ENCODE results near the gene MOXD1.

MOXD1 gene

DNA sequence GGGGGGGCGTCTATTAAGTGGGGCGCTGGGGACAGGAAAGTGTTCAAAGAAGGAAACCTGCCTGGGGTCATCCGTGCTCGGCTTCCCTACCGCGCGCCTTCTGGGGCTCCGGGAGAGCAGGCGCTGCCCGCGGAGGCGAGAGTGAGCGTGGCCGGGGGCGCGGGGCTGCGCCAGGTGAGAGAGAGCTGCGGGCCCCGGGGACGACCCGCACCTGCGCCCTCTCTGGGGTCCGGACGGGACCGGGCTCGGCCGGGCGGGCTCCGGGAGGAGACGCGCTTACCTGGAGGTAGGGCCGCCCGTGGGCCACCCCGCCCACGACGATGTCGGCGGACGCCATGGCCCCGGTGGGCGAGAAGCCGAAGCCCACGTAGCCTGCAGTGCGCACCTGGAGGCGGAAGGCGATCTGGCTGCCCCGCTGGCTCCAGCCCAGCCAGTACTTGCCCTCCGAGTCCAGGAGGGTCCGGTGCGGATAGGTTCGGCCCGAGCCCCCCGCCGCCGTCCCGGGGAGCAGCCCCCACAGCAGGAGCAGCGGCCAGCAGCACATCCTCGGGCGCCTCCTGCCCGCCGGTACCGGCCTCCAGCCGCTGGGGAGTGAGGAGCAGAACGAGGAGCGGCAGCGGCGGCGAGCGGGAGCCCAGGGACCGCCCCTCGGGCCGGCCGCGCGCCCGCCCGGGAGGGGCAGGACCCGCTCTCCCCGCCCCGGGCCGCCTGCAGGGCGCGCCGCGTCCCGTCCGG lies at the start of gene MOXD1:
Gene MOXD1 (minus strand): TSS at position 593 of the 735 bp plus-strand sequence. CDS start 49 bp downstream, at position 544.
- no peak for DNase-seq

DNA sequence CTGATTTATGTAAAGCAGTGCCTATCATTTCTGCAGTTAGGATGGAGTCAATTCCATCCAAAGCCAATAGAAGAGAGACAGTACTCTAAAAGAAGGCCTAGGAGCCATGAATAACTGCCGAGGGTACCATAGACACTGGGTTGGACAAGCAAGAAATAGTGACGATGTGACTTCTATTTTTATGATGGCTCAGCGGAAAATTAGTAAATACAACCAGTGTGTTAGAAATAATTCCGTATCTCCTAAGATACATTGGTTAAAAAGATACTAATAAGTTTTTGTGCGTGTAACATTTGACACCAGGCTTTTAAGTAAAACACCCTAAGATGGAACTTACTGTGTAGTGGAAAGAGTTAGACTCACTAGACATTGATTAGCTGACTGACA lies 45.6 kb upstream of the MOXD1 start:
- DNase-seq = no peak

DNA sequence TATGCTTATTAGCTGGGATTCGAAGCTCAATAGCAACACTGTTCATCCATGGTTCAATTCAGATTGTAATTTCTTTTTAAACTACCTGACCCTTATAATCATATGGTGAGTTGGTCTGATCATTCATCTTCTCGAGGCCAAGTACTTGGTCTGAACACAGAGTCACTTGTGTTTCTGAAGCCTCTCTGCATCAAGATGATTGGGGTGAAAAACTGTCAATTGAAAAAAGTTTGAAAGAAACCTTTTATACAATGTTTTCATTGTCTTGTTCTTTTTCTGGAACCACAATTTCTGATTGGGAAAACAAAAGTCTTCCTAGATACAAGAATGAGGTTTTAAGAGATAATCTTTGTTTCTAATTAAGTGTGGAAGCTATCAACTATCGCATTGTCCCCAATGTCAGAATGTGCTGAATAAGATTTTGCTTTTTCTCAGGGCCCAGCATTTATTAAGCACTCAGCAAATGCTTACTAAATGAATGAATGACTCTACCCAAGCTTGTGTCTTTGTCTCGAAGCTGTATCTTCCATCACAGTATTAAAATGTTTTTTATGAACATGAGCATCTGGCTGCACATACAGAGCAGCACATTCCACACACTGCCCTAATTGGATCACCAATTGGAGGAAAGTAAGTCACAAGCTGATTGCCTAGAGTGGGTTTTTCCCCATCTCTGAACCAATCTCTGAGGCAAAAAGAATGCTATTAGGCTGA lies 45.0 kb upstream of the MOXD1 start:
- no peak for DNase-seq

DNA sequence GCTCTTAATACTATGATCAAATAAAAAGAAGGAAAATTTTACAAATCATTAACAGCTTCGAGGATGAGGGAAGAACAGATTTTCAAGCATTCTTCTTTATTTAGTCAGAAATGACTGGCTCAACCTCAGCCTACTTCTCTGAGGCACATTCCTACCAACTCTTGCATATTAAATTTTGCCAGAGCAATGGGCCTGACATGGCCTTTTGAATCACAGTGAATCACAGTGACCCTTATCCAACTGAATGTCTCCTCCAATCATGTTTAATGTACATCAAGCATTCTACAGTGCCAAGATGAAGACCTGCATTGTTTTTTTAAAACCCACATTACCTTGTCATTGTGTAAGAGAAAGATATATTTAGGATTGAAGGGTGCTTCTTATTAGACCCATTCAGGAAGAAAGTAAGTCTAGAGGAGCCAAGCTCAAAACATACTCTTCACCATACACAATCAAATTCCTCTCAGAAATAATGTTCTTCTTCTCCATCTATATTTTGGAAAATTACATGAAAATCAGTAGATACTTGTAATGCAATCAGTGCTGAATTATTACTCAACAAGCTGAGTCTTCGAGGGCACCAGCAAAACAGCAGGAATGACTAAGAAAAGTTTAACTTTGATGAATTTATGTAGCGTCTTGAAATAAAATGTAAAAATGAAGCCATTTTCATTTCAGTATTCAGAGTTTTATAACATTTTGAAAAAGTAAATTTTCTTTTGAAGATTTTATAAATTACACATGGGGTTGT lies 44.1 kb upstream of the MOXD1 start:
- DNase-seq = no peak

DNA sequence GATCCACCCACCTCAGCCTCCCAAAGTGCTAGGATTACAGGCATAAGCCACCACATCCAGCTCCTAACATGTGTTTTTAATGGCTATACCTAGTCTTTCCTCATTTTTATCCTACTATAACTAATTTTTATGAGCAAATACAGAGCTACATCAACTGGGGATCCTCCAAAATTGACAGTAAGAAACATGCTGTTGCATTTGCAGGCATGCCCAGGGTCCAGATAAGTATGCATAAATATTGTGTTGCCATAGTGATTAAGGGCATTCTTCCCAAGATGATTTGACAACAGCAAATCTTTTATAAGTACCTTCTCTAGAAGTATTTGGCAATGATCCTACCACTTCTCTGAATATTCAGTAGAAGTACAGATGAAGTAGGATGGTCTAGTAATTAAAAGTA lies 41.9 kb upstream of the MOXD1 start:
- no peak for DNase-seq

DNA sequence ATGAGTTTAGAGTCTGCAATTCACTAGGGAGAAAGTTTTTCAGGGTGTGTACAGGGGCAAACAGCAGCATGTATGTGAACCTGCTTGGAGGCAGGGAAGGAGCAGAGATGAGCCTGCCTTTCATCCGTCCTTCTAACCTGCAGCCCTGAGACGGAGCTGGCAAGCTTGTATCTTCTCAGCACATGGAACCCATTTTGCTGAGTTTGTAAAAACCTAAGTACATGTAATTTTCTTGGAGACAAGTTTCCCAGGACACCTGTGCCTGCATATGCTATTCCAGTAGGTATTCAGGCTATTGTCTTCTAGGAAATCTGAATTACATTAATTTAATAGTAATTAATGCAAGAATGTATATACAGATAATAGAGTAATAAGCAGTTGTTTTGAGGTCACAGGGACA lies 28.8 kb upstream of the MOXD1 start:
- DNase-seq = no peak

DNA sequence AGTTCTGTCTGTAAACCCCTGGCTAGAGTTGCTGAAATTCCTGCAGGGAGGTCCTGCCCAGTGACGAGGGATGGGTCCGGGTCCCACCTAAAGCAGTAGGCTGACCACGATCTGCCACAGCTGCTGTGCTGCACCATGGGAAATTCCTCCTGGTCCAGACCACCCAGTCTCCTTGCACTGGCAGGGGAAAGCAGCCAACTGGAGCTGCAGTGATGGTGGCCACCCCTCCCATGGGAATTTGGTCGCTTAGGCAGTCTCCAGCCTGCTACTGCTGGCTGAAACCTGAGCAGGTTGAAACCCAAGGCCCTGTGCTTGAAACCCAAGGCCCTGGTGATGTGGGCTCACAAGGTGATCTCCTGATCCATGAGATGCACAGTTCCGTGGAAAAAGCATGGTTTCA lies 23.9 kb upstream of the MOXD1 start:
- DNase-seq = no peak

DNA sequence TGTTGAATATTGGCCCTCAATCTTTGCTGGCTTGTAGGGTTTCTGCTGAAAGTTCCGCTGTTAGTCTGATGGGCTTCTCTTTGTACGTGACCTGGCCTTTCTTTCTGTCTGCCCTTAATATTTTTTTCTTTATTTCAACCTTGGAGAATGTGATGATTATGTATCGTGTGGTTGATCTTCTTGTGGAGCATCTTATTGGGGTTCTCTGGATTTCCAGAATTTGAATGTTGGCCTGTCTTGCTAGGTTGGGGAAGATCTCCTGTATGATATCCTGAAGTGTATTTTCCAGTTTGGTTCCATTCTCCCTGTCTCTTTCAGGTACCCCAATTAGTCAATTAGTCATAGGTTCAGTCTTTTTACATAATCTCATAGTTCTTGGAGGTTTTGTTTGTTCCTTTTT lies 22.6 kb upstream of the MOXD1 start:
- DNase-seq = no peak

DNA sequence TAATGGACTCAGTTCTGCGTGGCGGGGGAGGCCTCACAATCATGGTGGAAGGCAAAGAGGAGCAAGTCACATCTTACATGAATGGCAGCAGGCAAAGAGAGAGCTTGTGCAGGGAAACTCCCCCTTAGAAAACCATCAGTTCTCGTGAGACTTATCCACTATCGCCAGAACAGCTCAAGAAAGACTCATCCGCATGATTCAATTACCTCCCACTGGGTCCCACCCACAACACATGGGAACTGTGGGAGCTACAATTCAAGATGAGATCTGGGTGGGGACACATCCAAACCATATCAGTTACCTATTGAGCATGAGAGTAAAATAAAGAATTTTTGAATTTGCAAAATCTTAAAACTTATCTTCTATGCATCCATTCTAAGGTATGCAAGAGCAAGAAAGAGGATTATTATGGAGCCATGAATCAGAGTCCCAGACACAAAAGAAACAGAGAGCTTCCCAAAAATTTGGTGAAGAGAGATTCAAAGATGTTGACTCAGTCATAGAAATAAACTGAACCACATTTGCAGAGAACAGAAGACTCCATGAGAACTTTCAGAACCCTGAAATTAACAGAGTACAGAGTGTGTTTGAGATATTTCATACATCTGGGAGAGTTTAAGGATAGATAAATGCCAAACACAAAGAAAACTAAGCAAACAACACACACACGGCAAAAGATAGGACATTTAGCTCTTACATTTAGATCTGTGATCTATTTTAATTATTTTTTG lies 17.1 kb upstream of the MOXD1 start:
- DNase-seq = no peak

DNA sequence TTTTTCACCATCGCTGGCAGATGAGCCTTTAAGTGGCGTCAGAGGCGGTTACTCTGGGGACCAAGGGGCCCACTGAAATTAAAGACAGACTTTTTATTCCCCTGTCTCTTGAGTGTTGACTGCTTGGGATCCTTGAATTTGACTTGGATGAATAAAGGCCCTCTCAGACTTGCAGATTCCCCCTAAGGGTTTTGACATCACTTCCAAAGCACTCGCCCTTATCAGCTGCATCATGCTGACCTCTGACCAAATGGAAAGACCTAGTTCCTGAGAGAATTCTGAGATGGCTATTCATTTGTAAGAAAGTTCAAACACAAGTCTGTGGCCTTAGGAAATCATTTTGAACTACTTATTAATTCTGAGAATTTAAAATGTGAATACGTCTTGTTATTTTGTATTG lies 13.5 kb upstream of the MOXD1 start:
- DNase-seq = no peak

DNA sequence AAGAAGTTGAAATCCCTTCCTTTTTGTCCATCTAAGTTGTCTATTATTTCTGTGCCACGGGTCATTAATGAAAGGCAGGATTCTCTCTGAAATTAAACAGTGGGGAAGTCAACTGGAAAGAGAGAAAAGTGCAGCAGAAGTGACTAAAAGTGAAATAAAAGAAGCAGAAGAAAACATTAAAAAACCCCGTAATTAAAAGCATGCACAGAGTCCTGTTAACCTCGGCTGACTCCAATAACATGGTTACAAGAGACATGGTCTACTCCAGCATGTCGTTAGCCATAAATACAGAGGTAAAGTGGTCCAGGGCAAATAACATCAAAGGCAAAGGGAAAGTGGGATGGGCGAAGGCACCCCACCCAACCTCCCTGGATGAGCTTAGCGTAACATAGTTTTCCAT lies 13.0 kb upstream of the MOXD1 start:
- DNase-seq = no peak

DNA sequence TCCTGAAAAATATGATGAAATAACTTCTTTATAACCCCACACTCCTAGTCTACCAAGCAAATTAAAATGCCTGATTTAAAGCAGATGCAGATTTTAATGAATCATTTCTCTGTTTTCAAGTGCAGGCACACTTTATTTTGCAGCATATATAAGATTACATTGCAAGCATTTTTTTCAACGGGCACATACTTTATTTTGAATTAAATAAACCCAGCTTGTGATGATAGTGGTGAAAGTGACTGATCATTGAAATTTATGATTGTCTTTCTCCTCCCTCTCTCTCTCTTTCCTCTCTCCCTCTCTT lies 12.2 kb upstream of the MOXD1 start:
- no peak for DNase-seq

DNA sequence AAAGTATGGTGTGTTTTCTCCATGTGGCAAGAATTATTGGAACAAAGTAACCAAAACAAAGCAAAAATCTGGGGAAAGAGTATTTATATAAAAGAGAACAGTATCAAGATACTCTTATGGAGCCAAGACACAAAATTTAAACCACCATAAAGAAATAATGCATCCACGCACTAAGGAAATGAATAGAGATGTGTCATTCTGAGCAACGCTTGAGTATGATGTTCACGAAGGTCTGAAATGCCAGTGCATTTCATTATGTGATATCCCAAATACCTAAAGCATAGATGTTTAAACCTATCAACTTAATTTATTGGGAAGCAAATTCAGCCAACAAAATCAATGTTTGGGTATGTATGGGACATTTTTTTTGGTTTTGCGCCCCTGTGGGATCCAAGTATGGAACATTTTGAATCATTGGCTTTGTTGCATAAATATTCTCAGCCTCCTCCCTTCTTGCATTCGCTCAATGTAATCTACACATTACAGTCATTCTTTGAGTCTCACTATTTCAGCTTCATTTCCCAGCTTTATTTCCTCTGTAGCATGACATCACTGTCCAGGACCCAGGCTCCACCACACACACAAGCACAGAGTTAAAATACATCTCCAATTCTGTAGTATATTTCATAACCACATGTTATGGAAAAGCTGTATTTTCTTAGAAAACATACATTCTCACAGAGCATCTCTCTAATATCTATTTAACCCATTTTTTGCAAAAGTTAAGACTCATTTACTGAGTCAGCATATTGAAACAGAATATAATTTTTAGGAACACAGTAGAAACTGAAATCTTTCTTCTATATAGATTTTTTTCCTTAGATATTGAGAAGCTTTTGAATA lies 11.6 kb upstream of the MOXD1 start:
- no peak for DNase-seq

DNA sequence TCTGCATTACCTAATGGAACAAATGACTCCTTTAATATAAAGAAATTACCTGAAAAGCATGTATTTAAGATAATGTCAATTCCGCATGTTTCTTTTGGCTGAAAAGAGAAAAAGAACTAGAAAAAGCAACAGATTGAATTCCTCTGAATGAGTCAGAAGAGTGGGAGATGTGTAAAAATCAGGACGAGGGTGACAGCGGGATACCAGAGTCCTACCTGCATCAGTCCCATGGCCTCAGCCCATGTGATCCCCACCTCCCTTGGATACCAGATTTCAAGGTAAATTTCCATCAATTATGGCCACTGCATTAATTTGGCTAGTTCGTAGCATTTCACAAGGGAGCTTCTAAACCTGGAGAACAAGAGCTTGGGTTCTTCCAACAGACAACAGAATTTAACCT lies 10.0 kb upstream of the MOXD1 start:
- no peak for DNase-seq

DNA sequence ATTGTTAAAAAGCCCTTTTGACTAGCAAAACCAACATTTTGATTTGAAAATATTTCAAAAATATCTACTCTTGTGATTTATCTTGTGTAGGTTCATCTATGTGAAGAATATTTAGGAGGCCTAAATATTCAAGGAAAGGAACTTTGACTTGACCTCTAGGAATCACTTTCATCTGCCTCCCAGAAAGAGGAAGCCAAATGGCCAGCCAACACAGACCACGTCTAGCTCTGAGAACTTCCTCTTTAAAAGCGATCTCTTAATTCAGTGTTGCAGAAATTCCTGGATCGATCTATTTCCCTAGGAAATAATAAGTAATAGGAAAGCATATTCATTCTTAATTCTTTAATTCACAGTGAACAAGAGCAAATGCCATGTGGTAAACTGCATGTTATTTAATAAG lies 9.6 kb upstream of the MOXD1 start:
- DNase-seq = no peak

DNA sequence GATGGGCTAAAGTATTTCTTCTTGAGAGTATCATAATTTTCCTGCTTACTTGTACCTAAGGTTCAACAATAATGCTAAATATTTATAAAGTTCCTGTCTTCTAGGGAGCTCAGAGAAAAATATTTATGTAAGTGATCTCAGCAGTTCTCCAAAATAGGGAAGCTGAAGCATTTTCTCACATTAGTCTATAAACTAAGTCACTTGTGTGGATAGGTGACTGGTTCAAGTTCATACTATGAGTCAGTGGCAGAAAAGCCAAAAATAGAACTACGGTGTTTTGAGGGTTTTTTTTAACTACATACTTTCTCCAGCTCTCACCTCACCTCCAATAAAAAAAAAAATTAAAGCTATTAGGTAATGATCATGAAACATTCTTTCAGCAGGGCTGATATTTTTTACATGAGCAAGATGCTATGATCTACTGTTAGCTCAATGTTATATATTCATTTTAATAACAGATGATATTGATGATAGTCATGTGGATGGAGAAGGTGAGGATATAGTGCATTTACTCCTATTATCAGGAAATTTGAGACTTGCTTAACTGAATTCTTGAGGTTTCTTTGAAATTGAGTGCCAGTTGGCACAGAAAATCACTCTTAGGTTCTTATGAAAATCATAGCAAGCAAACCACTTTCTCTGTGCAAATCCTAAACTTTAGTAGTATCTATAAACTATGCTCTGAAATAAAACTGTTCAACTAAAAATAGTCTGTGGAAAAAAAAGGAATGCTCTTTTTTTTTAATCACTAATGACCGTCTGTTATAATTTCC lies 4.1 kb upstream of the MOXD1 start:
- DNase-seq = no peak

DNA sequence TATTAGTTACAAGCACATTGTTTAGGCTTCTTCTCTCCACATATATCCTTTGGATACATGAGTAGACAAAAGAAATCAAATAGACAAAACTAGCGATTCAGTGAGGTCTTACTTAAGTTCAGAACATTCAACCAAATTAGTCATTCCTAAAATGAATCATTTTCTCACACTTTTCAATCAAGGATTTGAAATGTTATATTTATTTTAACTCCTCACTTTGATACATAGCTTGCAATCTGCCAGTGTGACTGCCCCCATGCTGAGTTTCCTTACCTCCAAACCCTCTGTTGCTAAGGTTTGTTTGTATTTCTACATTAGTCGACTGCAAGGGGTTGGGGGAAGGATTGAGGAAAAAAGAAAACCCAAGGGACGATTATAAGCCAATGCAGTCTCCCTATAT lies 3.5 kb upstream of the MOXD1 start:
- no peak for DNase-seq

DNA sequence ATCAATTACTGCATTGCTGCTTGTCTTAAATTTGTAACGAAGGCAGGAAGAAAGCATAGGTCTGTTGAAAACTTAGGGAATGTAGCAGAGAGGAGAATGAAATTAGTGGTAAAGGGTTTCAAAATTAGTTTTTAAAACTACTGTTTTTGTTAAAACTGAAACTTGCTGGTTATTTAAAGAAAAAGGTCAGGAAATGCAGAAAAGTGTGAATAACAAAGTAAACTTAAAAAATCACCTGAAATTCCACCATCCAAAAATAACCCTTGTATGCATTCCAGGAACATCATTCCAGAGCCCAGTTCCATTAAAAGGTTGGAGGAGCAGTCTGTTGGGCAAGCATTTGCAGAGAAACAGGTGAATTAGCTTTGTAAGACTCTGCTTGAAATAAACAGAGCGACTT lies 3.1 kb upstream of the MOXD1 start:
- DNase-seq = no peak

DNA sequence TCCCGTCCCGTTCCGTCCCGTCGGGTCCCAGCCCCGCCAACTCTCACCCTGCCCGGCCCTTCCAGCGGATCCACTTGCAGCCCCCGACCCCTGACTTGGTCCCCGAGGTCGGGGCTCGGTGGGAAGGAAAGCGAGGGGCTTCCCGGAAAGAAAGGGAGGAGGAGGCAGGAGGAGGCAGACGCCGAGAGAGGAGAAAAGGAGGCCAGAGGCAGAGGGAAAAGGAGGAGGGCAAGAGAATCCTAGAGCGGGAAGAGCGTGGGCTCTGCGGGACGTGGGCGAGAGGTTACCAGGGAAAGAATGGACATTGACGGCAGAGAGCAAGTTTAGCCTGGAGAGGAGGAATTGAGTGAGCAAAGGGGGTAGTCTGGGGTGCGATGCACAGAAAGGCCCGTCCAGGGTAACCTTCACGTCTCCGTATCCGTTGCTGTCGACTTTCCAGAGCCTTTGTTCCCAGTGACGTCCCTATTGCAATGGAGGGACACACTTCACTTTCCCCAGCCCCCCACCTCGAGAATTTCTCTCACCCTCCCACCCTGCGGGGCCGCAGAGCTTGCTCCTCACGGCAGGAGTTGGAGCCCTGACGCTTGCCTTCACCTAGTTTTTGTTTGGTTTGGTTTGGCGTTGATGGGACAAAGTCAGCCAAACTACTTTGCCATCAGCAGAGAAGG lies 477 bp upstream of the MOXD1 start:
- no peak for DNase-seq

DNA sequence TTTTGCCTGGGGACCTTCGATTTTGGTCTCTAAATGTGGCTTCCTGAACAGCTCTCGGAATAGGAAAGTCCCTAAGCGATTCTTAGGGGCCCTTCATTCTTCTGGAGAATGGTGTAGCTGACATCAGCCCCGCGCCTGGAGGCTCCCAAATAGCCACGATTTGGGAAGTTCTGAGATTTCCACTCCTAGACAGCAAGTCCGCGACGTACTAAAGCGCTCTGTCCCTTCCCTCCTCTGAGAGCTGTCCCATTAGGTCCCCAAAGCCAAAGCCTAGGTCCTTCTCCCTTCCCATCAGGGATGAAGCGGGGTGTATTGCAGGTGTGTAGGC lies 756 bp downstream of the MOXD1 start:
- DNase-seq = no peak

DNA sequence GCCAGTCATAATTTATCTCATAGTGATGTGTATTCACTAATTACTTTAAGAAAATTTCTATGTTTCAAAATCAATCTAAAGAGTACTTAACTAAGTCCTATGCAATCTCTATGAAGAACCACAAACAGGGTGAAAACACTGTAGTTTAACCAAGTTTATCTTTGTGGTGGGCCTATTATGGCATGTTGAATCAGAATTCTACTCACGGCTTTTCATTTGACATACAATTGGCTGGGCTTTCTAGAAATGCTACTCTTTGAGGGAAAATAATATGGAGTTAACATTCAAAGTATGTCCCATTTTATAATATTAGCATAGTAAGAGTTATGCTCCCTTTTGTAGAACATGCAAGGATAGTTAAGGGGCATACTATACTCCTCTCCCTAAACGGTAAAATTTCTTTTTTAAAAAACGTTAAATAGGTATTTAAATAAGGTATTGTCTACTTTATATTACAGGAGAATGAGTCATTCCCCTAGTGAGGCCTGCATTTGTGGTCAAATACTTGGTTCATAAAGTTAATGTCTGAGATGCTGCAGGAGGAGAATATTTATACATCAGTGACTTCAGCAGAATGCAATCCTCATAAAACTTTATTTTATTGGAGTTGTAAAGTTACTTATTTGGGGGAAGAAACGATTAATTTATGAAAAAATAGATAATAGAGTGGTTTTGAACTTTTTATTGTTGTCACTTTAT lies 1.8 kb downstream of the MOXD1 start:
- DNase-seq = no peak

Data from activated naive CD4-positive, alpha-beta T cell treated with anti-CD3 and anti-CD28 coated beads, Interleukin-2, amount 50 U/mL, for 16 hours (primary cell).